HepG2 (cell line): ENCODE measurements around the gene CTDSP2. TPM values are rescaled to one million over a fixed set of nuclear protein-coding genes. Genes with fewer than 3 reads are reported as not detected.

Experiments used
- AKAP8 ChIP-seq: sonication (generic); formaldehyde crosslinking; IDR thresholded peaks from 2 replicates; pipeline ENCODE4 v1.5.1; 2020; ENCODE audit warnings: mild to moderate bottlenecking, missing genetic modification reagents
- CEBPB ChIP-seq: IDR thresholded peaks from 2 replicates; pipeline ENCODE4 v1.6.1; 2011; ENCODE audit warnings: low read depth, low read length, improper control_type of control experiment, borderline replicate concordance
- CHCHD3 ChIP-seq: sonication (generic); formaldehyde crosslinking; IDR thresholded peaks from 2 replicates; pipeline ENCODE4 v1.8.0; 2022; ENCODE audit warnings: mild to moderate bottlenecking, missing genetic modification reagents, moderate library complexity
- FOXA1 ChIP-seq, 2 experiments: fragments of 450-650 bp in 1 of 2; sonication (generic) in 1 of 2; formaldehyde crosslinking in 1 of 2; IDR thresholded peaks; 2 replicates each; pipeline versions ENCODE4 v1.4.0 to v1.6.1; 2016 to 2020; ENCODE audit warnings: missing genetic modification reagents in 1 of 2
- FOXO1 ChIP-seq: sonication (generic); formaldehyde crosslinking; IDR thresholded peaks from 2 replicates; pipeline ENCODE4 v1.4.0; 2020; ENCODE audit warnings: missing genetic modification reagents
- HNF4A ChIP-seq: sonication (generic); formaldehyde crosslinking; IDR thresholded peaks from 2 replicates; pipeline ENCODE4 v1.4.0; 2020; ENCODE audit warnings: missing genetic modification reagents
- ISX ChIP-seq: sonication (generic); formaldehyde crosslinking; conservative IDR thresholded peaks from 2 replicates; pipeline ENCODE4 v1.5.0; 2020; ENCODE audit warnings: missing genetic modification reagents
- MED8 ChIP-seq: sonication (generic); formaldehyde crosslinking; IDR thresholded peaks from 2 replicates; pipeline ENCODE4 v1.8.1; 2023; ENCODE audit warnings: mild to moderate bottlenecking, missing genetic modification reagents; ENCODE audit not compliant: insufficient replicate concordance
- MEIS2 ChIP-seq: sonication (generic); formaldehyde crosslinking; IDR thresholded peaks from 2 replicates; pipeline ENCODE4 v1.9.0; 2021; ENCODE audit warnings: mild to moderate bottlenecking, missing genetic modification reagents
- POLR2G ChIP-seq: fragments of 200-400 bp; formaldehyde crosslinking; IDR thresholded peaks from 2 replicates; pipeline ENCODE4 v1.6.1; 2018; ENCODE audit warnings: mild to moderate bottlenecking, low read depth, low read length, moderate library complexity
- PPARG ChIP-seq: conservative IDR thresholded peaks from 2 replicates; pipeline ENCODE4 v1.6.1; 2016; ENCODE audit warnings: missing biosample characterization, missing genetic modification reagents
- SP140L ChIP-seq: sonication (generic); formaldehyde crosslinking; IDR thresholded peaks from 2 replicates; pipeline ENCODE4 v1.4.0; 2020; ENCODE audit warnings: missing genetic modification reagents, borderline replicate concordance
- SP4 ChIP-seq: sonication (generic); formaldehyde crosslinking; IDR thresholded peaks from 2 replicates; pipeline ENCODE4 v1.8.1; 2023; ENCODE audit warnings: mild to moderate bottlenecking, missing genetic modification reagents
- TARDBP ChIP-seq: sonication (generic); formaldehyde crosslinking; IDR thresholded peaks from 2 replicates; pipeline ENCODE4 v1.8.0; 2022; ENCODE audit warnings: mild to moderate bottlenecking, missing genetic modification reagents
- UBTF ChIP-seq: sonication (generic); formaldehyde crosslinking; IDR thresholded peaks from 2 replicates; pipeline ENCODE4 v1.4.0; 2020; ENCODE audit warnings: mild to moderate bottlenecking, missing genetic modification reagents
- ZNF317 ChIP-seq: sonication (generic); formaldehyde crosslinking; IDR thresholded peaks from 2 replicates; pipeline ENCODE4 v1.5.0; 2020; ENCODE audit warnings: mild to moderate bottlenecking, missing genetic modification reagents
- ZNF501 ChIP-seq: sonication (generic); formaldehyde crosslinking; IDR thresholded peaks from 2 replicates; pipeline ENCODE4 v1.5.1; 2020; ENCODE audit warnings: mild to moderate bottlenecking, moderate library complexity, missing genetic modification reagents
- ZNF629 ChIP-seq: sonication (generic); formaldehyde crosslinking; conservative IDR thresholded peaks from 2 replicates; pipeline ENCODE4 v1.5.0; 2020; ENCODE audit warnings: missing genetic modification reagents
- ZNF639 ChIP-seq: conservative IDR thresholded peaks from 2 replicates; pipeline ENCODE4 v1.6.1; 2018; ENCODE audit warnings: missing genetic modification reagents
- ZNF691 ChIP-seq: sonication (generic); formaldehyde crosslinking; IDR thresholded peaks from 2 replicates; pipeline ENCODE4 v1.4.0; 2020; ENCODE audit warnings: missing genetic modification reagents, low read depth, mild to moderate bottlenecking, borderline replicate concordance
- ZSCAN31 ChIP-seq: sonication (generic); formaldehyde crosslinking; IDR thresholded peaks from 2 replicates; pipeline ENCODE4 v1.5.0; 2020; ENCODE audit warnings: low read depth, mild to moderate bottlenecking, missing genetic modification reagents
- polyA plus RNA-seq, 8 experiments: library from polyadenylated mRNA; depleted of rRNA in 3 of 8; stranded (reverse) in 7 of 8; unstranded in 1 of 8; fragments of >200 nt; fragmentation: Illumina TruSeq in 4 of 8; extraction: Trizol in 4 of 8; gene quantifications; 2 replicates each; pipeline versions ENCODE4 v1.2.1 to v1.2.3, GENCODE V29; 2011 to 2016; ENCODE audit warnings: low read depth in 4 of 8, missing spikeins in 1 of 8, mixed read lengths in 1 of 8; ENCODE audit not compliant: insufficient read depth in 1 of 8
- total RNA-seq, 5 experiments: library from RNA; depleted of rRNA; stranded (reverse); fragments of >200 nt; fragmentation: Illumina TruSeq; extraction: Trizol; gene quantifications; 2 replicates each; pipeline ENCODE4 v1.2.3, GENCODE V29; 2016; ENCODE audit warnings: low read depth in 1 of 5

CTDSP2 gene
- total and polyA plus RNA-seq, 2 of the 13 experiments (the other 11 are each of a cell fraction or from before 2014, with no cell fraction given): 38.1 to 82.5 TPM

GRCh38 chr12:57844709-57845477 is 1.6 kb downstream of the CTDSP2 start (continued):
- TF ChIP-seq FOXA1 (IDR thresholded peaks at IDR 0.05): no peak
- TF ChIP-seq FOXA1 (CRISPR knock-in tag; IDR thresholded peaks at IDR 0.05): no peak
- 0 out of 2 replicates have a peak, but pooled peaks have one; percentile 11 for TF ChIP-seq POLR2G
- peak; percentile 22; the same call in 1 of the 2 replicates for TF ChIP-seq CEBPB
- 0 out of 2 replicates have a peak, but pooled peaks have one; percentile 7 for TF ChIP-seq CHCHD3 (CRISPR knock-in tag)
- TF ChIP-seq ZSCAN31 (CRISPR knock-in tag): no peak
- TF ChIP-seq ZNF501 (CRISPR knock-in tag): no peak
- no peak for TF ChIP-seq FOXO1
- TF ChIP-seq AKAP8 (CRISPR knock-in tag): 0 out of 2 replicates have a peak, but pooled peaks have one; percentile 2
- peak; percentile 56 for TF ChIP-seq ZNF629 (CRISPR knock-in tag)
- no peak for TF ChIP-seq MEIS2 (CRISPR knock-in tag)
- no peak for TF ChIP-seq ZNF691 (CRISPR knock-in tag)
- 0 out of 2 replicates have a peak, but pooled peaks have one; percentile 8 for TF ChIP-seq HNF4A
- TF ChIP-seq TARDBP (CRISPR knock-in tag): 0 out of 2 replicates have a peak, but pooled peaks have one; percentile 31
- TF ChIP-seq UBTF (CRISPR knock-in tag): no peak
- TF ChIP-seq MED8 (CRISPR knock-in tag): no peak
- no peak for TF ChIP-seq SP140L (CRISPR knock-in tag)
- no peak for TF ChIP-seq ZNF317 (CRISPR knock-in tag)
- TF ChIP-seq ZNF639 (CRISPR knock-in tag): no peak
- TF ChIP-seq PPARG: no peak
- no peak for TF ChIP-seq ISX
- TF ChIP-seq SP4 (CRISPR knock-in tag): no peak
